Activated T-cell treated with anti-CD3 and anti-CD28 coated beads, Interleukin-2, amount 50 U/mL, for 48 hours (primary cell): ENCODE data around the gene ZNF800.

Experiments used
- DNase-seq, 2 experiments: peaks; one replicate each; pipeline ENCODE4 v3.0.0-alpha.2; 2020

The ZNF800 gene

GRCh38 chr7:127347567-127348246, 44.8 kb downstream of the ZNF800 start:
- peak; percentile 72 to 84 for DNase-seq

- DNase-seq: no peak
Measured at GRCh38 chr7:127346575-127347256, 45.8 kb downstream of the ZNF800 start.

GRCh38 chr7:127342596-127342995, 49.9 kb downstream of the ZNF800 start:
- no peak for DNase-seq

- no peak for DNase-seq
Measured at GRCh38 chr7:127338122-127338521, 54.4 kb downstream of the ZNF800 start.

- DNase-seq: no peak
Measured at GRCh38 chr7:127337581-127337980, 54.9 kb downstream of the ZNF800 start.

GRCh38 chr7:127336458-127336857, 56.0 kb downstream of the ZNF800 start:
- DNase-seq: no peak

- DNase-seq: no peak
Measured at GRCh38 chr7:127332880-127333279, 59.6 kb downstream of the ZNF800 start.

GRCh38 chr7:127330070-127330469, 62.4 kb downstream of the ZNF800 start:
- DNase-seq: no peak

- no peak for DNase-seq
Measured at GRCh38 chr7:127322832-127323493, 69.5 kb downstream of the ZNF800 start.

- peak in 1 of 2 experiments; percentile 26 for DNase-seq
Measured at GRCh38 chr7:127322351-127322750, 70.2 kb downstream of the ZNF800 start.

GRCh38 chr7:127320974-127321373, 71.5 kb downstream of the ZNF800 start:
- DNase-seq: no peak
